H1 (cell line): Measurements from ENCODE around the gene TBX5. TPM values are rescaled to one million over a fixed set of nuclear protein-coding genes. Genes with fewer than 3 reads are reported as not detected.

Source experiments
- CTCF ChIA-PET: fragments of 300-600 bp; sonication (Branson Sonifier 250); formaldehyde crosslinking; loops from one replicate; lab custom pipeline; 2021; ENCODE audit not compliant: partially characterized antibody; lab: Charles Lee
- POLR2A ChIA-PET: fragments of 300-600 bp; sonication (Branson Sonifier 250); formaldehyde crosslinking; loops from one replicate; lab custom pipeline; 2021; ENCODE audit warnings: inconsistent platforms; ENCODE audit not compliant: partially characterized antibody; lab: Charles Lee
- DNase-seq, 2 experiments: peaks; one replicate each; pipeline versions ENCODE4 v3.0.0 to v3.0.0-alpha.2; 2010 to 2022; ENCODE audit warnings: low spot score in 2 of 2, low read depth in 1 of 2, mixed read lengths in 1 of 2
- FAIRE-seq: peaks from 2 replicates; lab custom pipeline; 2011; peaks lifted over from hg19 to GRCh38; lab: Jason Lieb, UNC
- H2AFZ ChIP-seq: 2 replicates; pipeline ENCODE4 v1.8.1; 2012; ENCODE audit warnings: low read length, inconsistent platforms
- H2AK5ac ChIP-seq: 2 replicates; pipeline ENCODE4 v1.6.1; 2013; ENCODE audit warnings: low read depth, low read length
- H2BK120ac ChIP-seq: replicated peaks from 2 replicates; pipeline ENCODE3; 2013; ENCODE audit warnings: low read depth, low read length, inconsistent platforms
- H2BK12ac ChIP-seq: 2 replicates; pipeline ENCODE4 v1.6.1; 2013; ENCODE audit warnings: low read depth, low read length
- H2BK15ac ChIP-seq: 2 replicates; pipeline ENCODE4 v1.6.1; 2013; ENCODE audit warnings: low read length
- H2BK20ac ChIP-seq: 2 replicates; pipeline ENCODE4 v1.6.1; 2013; ENCODE audit warnings: low read length
- H2BK5ac ChIP-seq: 2 replicates; pipeline ENCODE4 v1.6.1; 2013; ENCODE audit warnings: low read depth, low read length
- H3K14ac ChIP-seq: 2 replicates; pipeline ENCODE4 v1.6.1; 2013; ENCODE audit warnings: inconsistent platforms; ENCODE audit not compliant: insufficient read length
- H3K18ac ChIP-seq: 2 replicates; pipeline ENCODE4 v1.6.1; 2013; ENCODE audit warnings: low read length; ENCODE audit errors: extremely low read depth
- H3K23ac ChIP-seq: 2 replicates; pipeline ENCODE4 v1.6.1; 2013; ENCODE audit warnings: inconsistent platforms; ENCODE audit not compliant: insufficient read length
- H3K23me2 ChIP-seq: 2 replicates; pipeline ENCODE4 v1.6.1; 2013; ENCODE audit warnings: low read depth, low read length
- H3K27ac ChIP-seq: 2 replicates; pipeline ENCODE4 v1.6.1; 2011; ENCODE audit warnings: low read depth, low read length, inconsistent platforms
- H3K27me3 ChIP-seq, 4 experiments: replicated peaks in 1 of 4; 1 replicate in 1 of 4; 2 replicates in 3 of 4; pipeline versions ENCODE4 v1.6.1 to v1.8.1; 2011 to 2013; ENCODE audit warnings: low read length in 3 of 4, mild to moderate bottlenecking in 3 of 4, inconsistent platforms in 2 of 4, mixed read lengths in 2 of 4, moderate library complexity in 1 of 4; ENCODE audit not compliant: control insufficient read depth in 3 of 4, insufficient read depth in 3 of 4; ENCODE audit errors: extremely low read depth in 1 of 4
- H3K36me3 ChIP-seq, 4 experiments: 2 replicates each; pipeline versions ENCODE4 v1.6.1 to v1.8.1; 2011 to 2013; ENCODE audit warnings: mild to moderate bottlenecking in 4 of 4, low read length in 3 of 4, moderate library complexity in 2 of 4, control low read depth in 1 of 4, inconsistent platforms in 1 of 4; ENCODE audit not compliant: insufficient read depth in 4 of 4, control insufficient read depth in 2 of 4
- H3K4ac ChIP-seq: replicated peaks from 2 replicates; pipeline ENCODE3; 2013; ENCODE audit warnings: low read length, low read depth, mixed read lengths, inconsistent platforms; ENCODE audit not compliant: insufficient read length
- H3K4me1 ChIP-seq, 4 experiments: replicated peaks in 1 of 4; 1 replicate in 1 of 4; 2 replicates in 3 of 4; pipeline versions ENCODE4 v1.6.1 to v1.8.1; 2011 to 2013; ENCODE audit warnings: low read length in 3 of 4, inconsistent platforms in 2 of 4, mixed read lengths in 1 of 4; ENCODE audit not compliant: insufficient read depth in 4 of 4, control insufficient read depth in 3 of 4
- H3K4me2 ChIP-seq, 2 experiments: 2 replicates each; pipeline versions ENCODE4 v1.6.1 to v1.8.1; 2011 to 2013; ENCODE audit warnings: low read depth in 2 of 2, low read length in 2 of 2, control low read depth in 1 of 2, inconsistent platforms in 1 of 2, mild to moderate bottlenecking in 1 of 2; ENCODE audit not compliant: insufficient read depth in 1 of 2
- H3K4me3 ChIP-seq, 4 experiments: fragments of 200-600, 300-600 bp in 1 of 4; sonication (generic), shearing (Covaris generic), sonication (Bioruptor Twin) in 1 of 4; 2 replicates each; pipeline versions ENCODE4 v1.5.1 to v1.8.1; 2011 to 2016; ENCODE audit warnings: low read length in 4 of 4, low read depth in 3 of 4, control low read depth in 2 of 4, inconsistent platforms in 2 of 4, mild to moderate bottlenecking in 2 of 4, mixed read lengths in 1 of 4, moderate library complexity in 1 of 4; ENCODE audit not compliant: insufficient read depth in 2 of 4; ENCODE audit errors: extremely low read depth in 1 of 4
- H3K56ac ChIP-seq: replicated peaks from 2 replicates; pipeline ENCODE3; 2013; ENCODE audit warnings: low read depth, mild to moderate bottlenecking, mixed read lengths, low read length, inconsistent platforms; ENCODE audit not compliant: insufficient read length
- H3K79me1 ChIP-seq: 2 replicates; pipeline ENCODE4 v1.6.1; 2013; ENCODE audit warnings: low read depth, low read length, control low read depth
- H3K79me2 ChIP-seq, 2 experiments: 2 replicates each; pipeline versions ENCODE4 v1.6.1 to v1.8.1; 2012 to 2013; ENCODE audit warnings: low read length in 2 of 2, mild to moderate bottlenecking in 2 of 2, inconsistent platforms in 1 of 2; ENCODE audit not compliant: insufficient read depth in 2 of 2, control insufficient read depth in 1 of 2
- H3K9ac ChIP-seq, 4 experiments: replicated peaks in 1 of 4; 1 replicate in 1 of 4; 2 replicates in 3 of 4; pipeline versions ENCODE4 v1.6.1 to v1.8.1; 2011 to 2013; ENCODE audit warnings: low read depth in 3 of 4, low read length in 3 of 4, control low read depth in 2 of 4, mild to moderate bottlenecking in 2 of 4, moderate library complexity in 2 of 4, inconsistent platforms in 1 of 4; ENCODE audit errors: extremely low read depth in 1 of 4
- H3K9me3 ChIP-seq, 2 experiments: 2 replicates each; pipeline versions ENCODE4 v1.6.1 to v1.8.1; 2012 to 2013; ENCODE audit warnings: mild to moderate bottlenecking in 2 of 2, moderate library complexity in 2 of 2, control low read depth in 1 of 2, inconsistent platforms in 1 of 2, low read depth in 1 of 2, low read length in 1 of 2, mixed read lengths in 1 of 2; ENCODE audit not compliant: insufficient read depth in 2 of 2
- H4K20me1 ChIP-seq, 2 experiments: replicated peaks in 1 of 2; 2 replicates each; pipeline versions ENCODE3 to v1.8.1; 2011 to 2013; ENCODE audit warnings: inconsistent platforms in 2 of 2, low read length in 2 of 2, mild to moderate bottlenecking in 1 of 2; ENCODE audit not compliant: insufficient read depth in 2 of 2, control insufficient read depth in 1 of 2
- H4K5ac ChIP-seq: 2 replicates; pipeline ENCODE4 v1.6.1; 2013; ENCODE audit warnings: low read length, low read depth, mixed read lengths, inconsistent platforms; ENCODE audit not compliant: insufficient read length
- H4K8ac ChIP-seq: 2 replicates; pipeline ENCODE4 v1.8.0; 2013; ENCODE audit warnings: mild to moderate bottlenecking, moderate library complexity, low read length, inconsistent platforms; ENCODE audit not compliant: insufficient read depth; ENCODE audit errors: extremely low read depth
- H4K91ac ChIP-seq: replicated peaks from 2 replicates; pipeline ENCODE3; 2013; ENCODE audit warnings: low read length, mixed read lengths, inconsistent platforms; ENCODE audit not compliant: insufficient read length
- BCL11A ChIP-seq, 2 experiments: IDR thresholded peaks; one replicate each; pipeline ENCODE4 v1.6.1; 2011; ENCODE audit warnings: low read depth in 2 of 2, low read length in 2 of 2, mild to moderate bottlenecking in 2 of 2
- CHD1 ChIP-seq: IDR thresholded peaks from 2 replicates; pipeline ENCODE4 v1.6.1; 2012; ENCODE audit warnings: low read depth, low read length, improper control_type of control experiment
- E2F6 ChIP-seq: IDR thresholded peaks from 2 replicates; pipeline ENCODE4 v1.6.1; 2012; ENCODE audit warnings: inconsistent platforms
- EGR1 ChIP-seq: IDR thresholded peaks from 2 replicates; pipeline ENCODE4 v1.6.1; 2011; ENCODE audit warnings: low read depth, low read length, borderline replicate concordance
- EZH2 ChIP-seq: fragments of 200-600 bp; sonication (generic); IDR thresholded peaks from 2 replicates; pipeline ENCODE4 v1.7.1; 2012; ENCODE audit warnings: low read depth, mild to moderate bottlenecking, moderate library complexity, low read length, inconsistent platforms; ENCODE audit not compliant: severe bottlenecking
- HDAC2 ChIP-seq, 2 experiments: fragments of 300-600 bp in 1 of 2; sonication (generic) in 1 of 2; IDR thresholded peaks; 2 replicates each; pipeline ENCODE4 v1.6.1; 2011 to 2012; ENCODE audit warnings: low read depth in 2 of 2, low read length in 2 of 2, mild to moderate bottlenecking in 2 of 2, moderate library complexity in 2 of 2, borderline replicate concordance in 1 of 2, inconsistent platforms in 1 of 2
- JUN ChIP-seq: IDR thresholded peaks from 2 replicates; pipeline ENCODE4 v1.6.1; 2011; ENCODE audit warnings: low read depth, mild to moderate bottlenecking, improper control_type of control experiment, low read length
- KDM4A ChIP-seq: IDR thresholded peaks from one replicate; pipeline ENCODE4 v1.7.1; 2012; ENCODE audit warnings: low read depth, mild to moderate bottlenecking, moderate library complexity, low read length, inconsistent platforms; ENCODE audit not compliant: severe bottlenecking
- KDM5A ChIP-seq: fragments of 200-600 bp; IDR thresholded peaks from 2 replicates; pipeline ENCODE4 v1.7.1; 2012; ENCODE audit warnings: mild to moderate bottlenecking, low read length, inconsistent platforms, mixed read lengths
- NANOG ChIP-seq: IDR thresholded peaks from 2 replicates; pipeline ENCODE4 v1.6.1; 2011; ENCODE audit warnings: low read length, low read depth, mild to moderate bottlenecking, inconsistent platforms; ENCODE audit not compliant: insufficient read depth, poor library complexity, severe bottlenecking
- NRF1 ChIP-seq: IDR thresholded peaks from 2 replicates; pipeline ENCODE4 v1.6.1; 2011; ENCODE audit warnings: mild to moderate bottlenecking, low read depth, low read length, improper control_type of control experiment
- POLR2AphosphoS5 ChIP-seq: IDR thresholded peaks from 2 replicates; pipeline ENCODE4 v1.6.1; 2011; ENCODE audit warnings: low read depth, low read length
- SP2 ChIP-seq: IDR thresholded peaks from 2 replicates; pipeline ENCODE4 v1.6.1; 2012; ENCODE audit warnings: mild to moderate bottlenecking, low read length, inconsistent platforms
- TAF1 ChIP-seq: IDR thresholded peaks from 2 replicates; pipeline ENCODE4 v1.6.1; 2011; ENCODE audit warnings: mild to moderate bottlenecking, low read depth, low read length
- WGBS, 2 experiments: shearing (Covaris generic) in 1 of 2; methylation state at CpG; one replicate each; pipeline versions ENCODE4 v1.1.6 to v1.1.7; 2013 to 2015; ENCODE audit warnings: low lambda C conversion rate in 2 of 2, mixed read lengths in 2 of 2, inconsistent platforms in 1 of 2, low coverage in 1 of 2, missing lambda C conversion rate in 1 of 2; ENCODE audit not compliant: insufficient replicate concordance in 2 of 2, insufficient coverage in 1 of 2, insufficient read length in 1 of 2; ENCODE audit errors: extremely low coverage in 1 of 2, missing lambda C conversion rate in 1 of 2; 5-methylcytosine and 5-hydroxymethylcytosine counted together
- polyA plus RNA-seq, 7 experiments: library from polyadenylated mRNA; depleted of rRNA in 3 of 7; stranded (reverse) in 5 of 7; unstranded in 2 of 7; fragments of >200 nt in 5 of 7; fragments of 200-250 nt in 2 of 7; gene quantifications; 1 replicate in 5 of 7; 2 replicates in 1 of 7; 4 replicates in 1 of 7; pipeline versions ENCODE4 v1.2.1 to v1.2.3, GENCODE V29; 2011 to 2013; ENCODE audit warnings: missing spikeins in 2 of 7, mixed read lengths in 2 of 7
- total RNA-seq: library from RNA; stranded (reverse); fragmentation: NEBNext Ultra II Directional; extraction: Animal tissue kit (Norgen Biotek cat#: 25700); gene quantifications from 2 replicates; pipeline ENCODE4 v1.2.1, GENCODE V29; 2021

The TBX5 gene
- total and polyA plus RNA-seq, 2 of the 8 experiments (the other 6 are each of a cell fraction or from before 2014, with no cell fraction given), result 0.05 TPM; not detected in 1

DNA sequence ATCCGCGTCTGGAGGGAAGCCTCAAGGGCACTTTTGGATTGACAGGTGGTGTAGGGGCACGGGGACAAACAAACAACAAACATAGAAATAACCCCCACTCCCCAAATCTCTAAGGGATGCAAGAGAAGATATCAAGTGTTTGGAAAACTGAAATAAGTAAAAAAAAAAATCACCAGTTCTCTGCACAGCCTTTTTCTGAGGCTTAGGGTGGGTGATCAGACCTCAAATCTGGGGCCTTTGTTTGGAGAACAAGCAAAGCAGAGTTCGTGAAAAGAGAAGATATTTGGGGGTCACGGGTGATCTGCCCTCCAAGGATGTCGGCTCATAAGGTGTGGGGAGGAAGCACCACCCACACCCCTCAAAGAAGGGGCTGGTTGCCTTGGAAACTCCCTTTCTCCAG, 10.7 kb downstream of the TBX5 start:
- POLR2A ChIA-PET, result no interaction called here
- no peak for DNase-seq
- 21% methylated on average over 6 of the region's 6 CpGs; no CpG with 5 or more reads in 1 of the 2 experiments for WGBS, 2 experiments
- Histone ChIP-seq H2AFZ (no peak overlapping the region), H2BK5ac (no peak overlapping the region), H3K56ac (no peak overlapping the region), H3K9me3 (no peaks in the 10 kb centered on the region), H2BK12ac (no peak overlapping the region), H3K79me2 (no peaks in the 10 kb centered on the region), H4K5ac (no peak overlapping the region), H3K14ac (no peak overlapping the region), H2BK15ac (no peak overlapping the region), H2BK120ac (no peak overlapping the region), H3K9ac (no peak overlapping the region), H3K18ac (no peak overlapping the region), H3K4me3 (no peak overlapping the region; a peak in 2 of 8 replicates), H3K36me3 (no peaks in the 10 kb centered on the region), H4K91ac (no peak overlapping the region), H3K27ac (no peak overlapping the region), H3K4ac (no peak overlapping the region), H3K27me3 (peaks cover 67 to 78% (median 76%) of the 10 kb centered on the region in 4 experiments), H3K23me2 (no peaks in the 10 kb centered on the region), H3K79me1 (no peaks in the 10 kb centered on the region; the same call in 1 of the 2 replicates), H3K4me2 (peak overlapping the region; percentile 46 to 61; a peak in 2 of 4 replicates), H2BK20ac (no peak overlapping the region), H4K8ac (no peak overlapping the region), H2AK5ac (no peak overlapping the region), H3K23ac (no peak overlapping the region), H4K20me1 (peaks cover 0 to 26% of the 10 kb centered on the region in 2 experiments), H3K4me1 (peaks cover 13 to 34% (median 19%) of the 10 kb centered on the region in 4 experiments)
- FAIRE-seq, result no peak
- CTCF ChIA-PET, result no interaction called here
- TF ChIP-seq JUN, result no peak
- no peak for TF ChIP-seq BCL11A (IDR thresholded peaks at IDR 0.05; ENCODE audit: low read depth in 2 of 2, low read length in 2 of 2)
- no peak for TF ChIP-seq CHD1
- no peak for TF ChIP-seq HDAC2 (IDR thresholded peaks at IDR 0.05; ENCODE audit: borderline replicate concordance in 1 of 2, low read depth in 2 of 2, low read length in 2 of 2)
- TF ChIP-seq TAF1, result no peak
- no peak for TF ChIP-seq KDM5A
- TF ChIP-seq POLR2AphosphoS5, result no peak
- TF ChIP-seq NANOG, result no peak
- no peak for TF ChIP-seq E2F6
- TF ChIP-seq KDM4A, result no peak
- TF ChIP-seq EGR1, result no peak
- TF ChIP-seq NRF1, result no peak
- no peak for TF ChIP-seq SP2
- no peak for TF ChIP-seq EZH2
